ENCODE data around the gene GDI1. TPM values are rescaled to one million over a fixed set of nuclear protein-coding genes. Genes with fewer than 3 reads are reported as not detected.

Gene GDI1
- total and polyA plus RNA-seq, 9 of the 15 experiments (the other 6 are each of a cell fraction or from before 2014, with no cell fraction given): 0.97 to 82.6 (median 37.5) TPM

GRCh38 chrX:154441564-154441963 is 4.6 kb downstream of the GDI1 start:
- no peak for FAIRE-seq
- H3K79me2 ChIP-seq (ENCODE audit: control insufficient read depth, insufficient read depth, low read length): peaks cover 40% of the 10 kb centered on the region
- TF ChIP-seq ARHGAP35 (IDR thresholded peaks at IDR 0.05; ENCODE audit: partially characterized antibody) (no peak), TGIF2 (CRISPR knock-in tag; IDR thresholded peaks at IDR 0.05) (no peak), DEAF1 (CRISPR knock-in tag; IDR thresholded peaks at IDR 0.05) (no peak), ZNF146 (CRISPR knock-in tag; IDR thresholded peaks at IDR 0.05; ENCODE audit: unreplicated experiment) (no peak), ZNF449 (CRISPR knock-in tag; IDR thresholded peaks at IDR 0.05) (no peak), ATF2 (CRISPR knock-in tag; IDR thresholded peaks at IDR 0.05) (no peak), NCOA2 (IDR thresholded peaks at IDR 0.05; ENCODE audit: partially characterized antibody in 2 of 2) (no peak), SETDB1 (IDR thresholded peaks at IDR 0.05; ENCODE audit: low read length) (no peak), ZNF518B (CRISPR knock-in tag; IDR thresholded peaks at IDR 0.05) (no peak), PHF8 (IDR thresholded peaks at IDR 0.05; ENCODE audit: borderline replicate concordance, low read length) (no peak), HNRNPLL (IDR thresholded peaks at IDR 0.05; ENCODE audit: low read depth, low read length, poor library complexity, severe bottlenecking) (no peak)

More at GRCh38 chrX:154441564-154441963, 4.6 kb downstream of the GDI1 start:
- Histone ChIP-seq H3K4me2 (ENCODE audit: insufficient read depth, low read length) (no peak overlapping the region), H3K4me1 (replicated peaks in 1 of 2; ENCODE audit: control insufficient read depth in 2 of 2, insufficient read depth in 2 of 2, low read length in 2 of 2) (peaks cover 11 to 55% of the 10 kb centered on the region in 2 experiments; a peak in 4 of 5 replicates), H4K20me1 (replicated peaks; ENCODE audit: control insufficient read depth, insufficient read depth, low read length) (peaks cover 5% of the 10 kb centered on the region; the same call in 1 of the 2 replicates), H3K27me3 (ENCODE audit: control insufficient read depth in 2 of 2, insufficient read depth in 2 of 2, low read length in 2 of 2) (no peaks in the 10 kb centered on the region), H2AFZ (ENCODE audit: low read depth, low read length) (no peak overlapping the region), H3K9me1 (ENCODE audit: control insufficient read depth, insufficient read depth, low read length) (peaks cover 3% of the 10 kb centered on the region), H3K9ac (ENCODE audit: insufficient read depth in 1 of 2, low read depth in 2 of 2, low read length in 2 of 2) (no peak overlapping the region; a peak in 1 of 4 replicates), H3K36me3 (ENCODE audit: control insufficient read depth, insufficient read depth, low read length) (peaks cover 53% of the 10 kb centered on the region; the same call in 2 of the 3 replicates), H3K27ac (ENCODE audit: extremely low read depth, low read depth, low read length) (no peak overlapping the region), H3K9me3 (replicated peaks; ENCODE audit: control insufficient read depth, insufficient read depth, low read depth, low read length) (no peaks in the 10 kb centered on the region), H3K4me3 (no peak overlapping the region)
- ChIA-PET CTCF (ENCODE audit: low intra/inter-chr PET ratio) (no interaction called here), POLR2A (interaction anchor here (0.6 to 1.6 kb wide), 4 partner anchors 11 to 706 kb away, joined by 3 to 6 read pairs (median 4); no protein-coding TSS in a partner anchor)
- DNase-seq (ENCODE audit: extremely low read depth in 1 of 4, low spot score in 3 of 4): no peak
- in situ Hi-C loops (cut with MboI): no loop called here
- no TSS peak for BruUV-seq (replicated peaks)
- intact Hi-C loops (cut with micrococcal nuclease): no loop called here
- WGBS (ENCODE audit: insufficient coverage, low coverage, missing lambda C conversion rate): 89% methylated on average over 8 of the region's 11 CpGs
- ATAC-seq: no peak
